SU-DHL-6 (cell line): ENCODE data around the gene CRB2.

Experiments used
- H2AFZ ChIP-seq: fragments of 200-600 bp; sonication (generic); 2 replicates; pipeline ENCODE4 v1.6.1; 2014; ENCODE audit warnings: low read depth, mild to moderate bottlenecking, moderate library complexity, mixed read lengths, antibody characterized with exemption, low read length; ENCODE audit not compliant: severe bottlenecking
- H3F3A ChIP-seq: fragments of 200-600 bp; shearing (Covaris generic); 2 replicates; pipeline ENCODE4 v1.6.0; 2016; ENCODE audit warnings: antibody characterized with exemption, mild to moderate bottlenecking; ENCODE audit not compliant: insufficient read depth
- H3K27ac ChIP-seq: fragments of 200-600 bp; sonication (generic); 2 replicates; pipeline ENCODE4 v1.5.1; 2016; ENCODE audit warnings: low read depth, mild to moderate bottlenecking, low read length, moderate library complexity, mixed read lengths
- H3K27me3 ChIP-seq: fragments of 200-600 bp; sonication (generic), shearing (Covaris generic); 2 replicates; pipeline ENCODE4 v1.6.0; 2014; ENCODE audit warnings: mild to moderate bottlenecking, low read length
- H3K36me3 ChIP-seq: fragments of 200-600 bp; sonication (generic); 2 replicates; pipeline ENCODE4 v1.6.1; 2014; ENCODE audit warnings: mild to moderate bottlenecking, low read length, mixed read lengths
- H3K4me2 ChIP-seq: fragments of 300-600, 200-600 bp; shearing (Covaris generic), sonication (generic); 2 replicates; pipeline ENCODE4 v1.6.0; 2014; ENCODE audit warnings: low read length, low read depth, mild to moderate bottlenecking; ENCODE audit not compliant: poor library complexity, severe bottlenecking
- H3K4me3 ChIP-seq: fragments of 200-600 bp; sonication (generic); 2 replicates; pipeline ENCODE4 v1.5.1; 2014; ENCODE audit warnings: antibody characterized with exemption, low read length, mild to moderate bottlenecking, mixed read lengths; ENCODE audit not compliant: insufficient read depth, poor library complexity, severe bottlenecking
- H3K79me2 ChIP-seq: fragments of 200-600 bp; sonication (generic); 2 replicates; pipeline ENCODE4 v1.6.1; 2014; ENCODE audit warnings: mild to moderate bottlenecking, low read length, moderate library complexity; ENCODE audit not compliant: insufficient read depth
- H3K9ac ChIP-seq: fragments of 200-600 bp; sonication (generic); 2 replicates; pipeline ENCODE4 v1.7.0; 2014; ENCODE audit warnings: mild to moderate bottlenecking, low read length
- H3K9me2 ChIP-seq: fragments of 200-600 bp; sonication (generic); replicated peaks from 2 replicates; pipeline ENCODE4 v1.6.1; 2014; ENCODE audit warnings: low read length; ENCODE audit not compliant: insufficient read depth
- H3K9me3 ChIP-seq: fragments of 200-600 bp; sonication (generic); 2 replicates; pipeline ENCODE4 v1.6.1; 2014; ENCODE audit warnings: low read length, mixed read lengths; ENCODE audit not compliant: insufficient read depth
- H4K20me1 ChIP-seq: fragments of 200-600 bp; sonication (generic); 2 replicates; pipeline ENCODE4 v1.6.1; 2014; ENCODE audit warnings: low read depth, mild to moderate bottlenecking, antibody characterized with exemption, low read length, moderate library complexity, mixed read lengths
- EZH2phosphoT487 ChIP-seq: fragments of 200-600 bp; sonication (generic), shearing (Covaris generic); conservative IDR thresholded peaks from 2 replicates; pipeline ENCODE4 v1.6.1; 2018; ENCODE audit warnings: mild to moderate bottlenecking, antibody characterized with exemption, low read length, moderate library complexity, mixed read lengths
- TF ChIP-seq, protein P1 (sequence below): fragments of 200-600 bp; sonication (generic); IDR thresholded peaks from one replicate; pipeline ENCODE4 v1.5.1; 2017; ENCODE audit warnings: antibody characterized with exemption, mild to moderate bottlenecking, low read length, moderate library complexity; ENCODE audit not compliant: insufficient read depth, poor library complexity, severe bottlenecking

The CRB2 gene

GRCh38 chr9:123421801-123422455, 65.9 kb downstream of the CRB2 start:
- Histone ChIP-seq H3K79me2 (no peaks in the 10 kb centered on the region), H3K9ac (no peak overlapping the region), H3K4me2 (no peak overlapping the region), H4K20me1 (no peaks in the 10 kb centered on the region), H2AFZ (no peak overlapping the region), H3K36me3 (no peaks in the 10 kb centered on the region), H3K27ac (no peak overlapping the region), H3K4me3 (no peak overlapping the region), H3F3A (no peaks in the 10 kb centered on the region), H3K9me3 (no peaks in the 10 kb centered on the region), H3K27me3 (no peaks in the 10 kb centered on the region), H3K9me2 (no peaks in the 10 kb centered on the region)
- TF ChIP-seq, protein P1, sequence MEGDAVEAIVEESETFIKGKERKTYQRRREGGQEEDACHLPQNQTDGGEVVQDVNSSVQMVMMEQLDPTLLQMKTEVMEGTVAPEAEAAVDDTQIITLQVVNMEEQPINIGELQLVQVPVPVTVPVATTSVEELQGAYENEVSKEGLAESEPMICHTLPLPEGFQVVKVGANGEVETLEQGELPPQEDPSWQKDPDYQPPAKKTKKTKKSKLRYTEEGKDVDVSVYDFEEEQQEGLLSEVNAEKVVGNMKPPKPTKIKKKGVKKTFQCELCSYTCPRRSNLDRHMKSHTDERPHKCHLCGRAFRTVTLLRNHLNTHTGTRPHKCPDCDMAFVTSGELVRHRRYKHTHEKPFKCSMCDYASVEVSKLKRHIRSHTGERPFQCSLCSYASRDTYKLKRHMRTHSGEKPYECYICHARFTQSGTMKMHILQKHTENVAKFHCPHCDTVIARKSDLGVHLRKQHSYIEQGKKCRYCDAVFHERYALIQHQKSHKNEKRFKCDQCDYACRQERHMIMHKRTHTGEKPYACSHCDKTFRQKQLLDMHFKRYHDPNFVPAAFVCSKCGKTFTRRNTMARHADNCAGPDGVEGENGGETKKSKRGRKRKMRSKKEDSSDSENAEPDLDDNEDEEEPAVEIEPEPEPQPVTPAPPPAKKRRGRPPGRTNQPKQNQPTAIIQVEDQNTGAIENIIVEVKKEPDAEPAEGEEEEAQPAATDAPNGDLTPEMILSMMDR, result no peak
- TF ChIP-seq EZH2phosphoT487, result no peak

GRCh38 chr9:123422635-123423310, 66.8 kb downstream of the CRB2 start:
- Histone ChIP-seq H3K9me2 (no peaks in the 10 kb centered on the region), H3K9ac (no peak overlapping the region), H3K4me2 (no peak overlapping the region), H3K27me3 (no peaks in the 10 kb centered on the region), H3K36me3 (no peaks in the 10 kb centered on the region), H3K4me3 (no peak overlapping the region), H3K9me3 (no peaks in the 10 kb centered on the region), H3K27ac (no peak overlapping the region), H4K20me1 (no peaks in the 10 kb centered on the region), H3K79me2 (no peaks in the 10 kb centered on the region), H3F3A (no peaks in the 10 kb centered on the region), H2AFZ (no peak overlapping the region)
- TF ChIP-seq EZH2phosphoT487, result no peak
- TF ChIP-seq, protein P1, result no peak

DNA sequence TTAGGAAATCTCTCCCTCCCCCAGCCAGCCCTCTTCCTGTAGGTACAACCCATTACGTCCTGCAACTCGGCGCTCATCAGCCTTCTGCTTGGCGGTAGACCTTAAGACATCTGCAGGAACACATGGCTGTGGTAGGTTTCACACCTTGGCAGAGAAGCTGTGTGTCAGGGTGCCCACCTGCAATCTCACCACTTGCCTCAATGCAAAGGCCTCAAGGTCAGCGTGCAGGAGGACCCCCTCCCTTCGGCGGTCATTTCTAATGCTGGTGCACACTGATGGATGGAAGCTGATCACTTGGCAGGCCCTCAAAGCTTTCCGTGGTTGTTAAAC, 67.3 kb downstream of the CRB2 start:
- Histone ChIP-seq H2AFZ (no peak overlapping the region), H3K27ac (no peak overlapping the region), H3K79me2 (no peaks in the 10 kb centered on the region), H3K4me3 (no peak overlapping the region), H3K9me2 (no peaks in the 10 kb centered on the region), H3K9ac (no peak overlapping the region), H3F3A (no peaks in the 10 kb centered on the region), H3K36me3 (no peaks in the 10 kb centered on the region), H3K27me3 (no peaks in the 10 kb centered on the region), H3K4me2 (no peak overlapping the region), H3K9me3 (no peaks in the 10 kb centered on the region), H4K20me1 (no peaks in the 10 kb centered on the region)
- TF ChIP-seq EZH2phosphoT487, result no peak
- TF ChIP-seq, protein P1, result no peak
